Measurements from ENCODE around the gene PPIL3.

DNA sequence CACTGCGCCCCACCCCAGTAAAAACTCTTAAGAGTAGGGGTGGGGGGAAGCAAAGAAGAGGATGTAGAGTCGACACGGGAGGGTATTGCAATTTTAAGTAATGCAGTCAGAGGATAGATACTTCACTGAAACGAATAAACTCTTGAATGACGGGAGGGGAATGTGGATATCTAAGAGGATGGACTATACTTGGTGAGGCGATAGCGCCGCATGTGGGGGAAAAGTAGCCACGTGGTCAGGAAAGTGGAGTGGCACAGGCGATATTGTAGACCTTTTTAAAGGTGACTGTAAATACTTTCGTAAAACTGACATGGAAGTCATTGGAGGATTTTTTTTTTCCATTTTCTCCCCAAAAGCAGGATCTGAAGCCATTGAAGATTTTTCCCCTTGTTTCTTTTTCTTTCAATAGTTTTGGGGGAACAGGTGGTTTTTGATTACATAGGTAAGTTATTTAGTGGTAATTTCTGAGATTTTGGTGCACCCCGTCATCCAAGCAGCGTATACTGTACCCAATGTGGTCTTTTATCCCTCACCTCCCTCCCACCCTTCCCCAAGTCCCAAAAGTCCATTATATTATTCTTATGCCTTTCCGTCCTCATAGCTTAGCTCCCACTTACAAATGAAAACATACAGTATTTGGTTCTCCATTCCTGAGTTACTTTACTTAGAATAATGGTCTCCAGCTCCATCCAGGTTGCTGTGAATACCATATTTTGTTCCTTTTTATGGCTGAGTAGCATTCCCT is 38.2 kb downstream of the PPIL3 start:
- TF ChIP-seq CTCF (IDR thresholded peaks at IDR 0.05) (no peak), EP300 (IDR thresholded peaks at IDR 0.05) (no peak), POLR2AphosphoS5 (IDR thresholded peaks at IDR 0.05) (no peak), POLR2A (IDR thresholded peaks at IDR 0.05) (no peak)

All from gastroesophageal sphincter (tissue), 3 donors.